Large intestine (tissue), 3 donors: Measurements from ENCODE around the gene TLR8. TPM values are rescaled to one million over a fixed set of nuclear protein-coding genes. Genes with fewer than 3 reads are reported as not detected.

Experiments
- DNase-seq, 2 donors: peaks; one replicate each; pipeline versions ENCODE4 v3.0.0 to v3.0.0-alpha.2; 2013
- H3K27ac ChIP-seq: one replicate; pipeline ENCODE4 v1.5.1; 2013; ENCODE audit warnings: low read length
- H3K27me3 ChIP-seq: 2 replicates; pipeline ENCODE4 v1.6.1; 2013; ENCODE audit warnings: low read length; ENCODE audit not compliant: control insufficient read depth, insufficient read depth
- H3K36me3 ChIP-seq: 2 replicates; pipeline ENCODE4 v1.6.1; 2013; ENCODE audit warnings: low read length; ENCODE audit not compliant: control insufficient read depth, insufficient read depth
- H3K4me1 ChIP-seq: one replicate; pipeline ENCODE4 v1.6.1; 2013; ENCODE audit warnings: low read length; ENCODE audit not compliant: control insufficient read depth, insufficient read depth
- H3K4me3 ChIP-seq: one replicate; pipeline ENCODE4 v1.5.1; 2013; ENCODE audit warnings: low read length
- H3K9me3 ChIP-seq: one replicate; pipeline ENCODE4 v1.6.1; 2013; ENCODE audit warnings: mild to moderate bottlenecking, low read depth, low read length, moderate library complexity; ENCODE audit not compliant: control insufficient read depth
- WGBS: methylation state at CpG from one replicate; pipeline ENCODE4 v1.1.5; 2013; ENCODE audit warnings: low lambda C conversion rate; ENCODE audit not compliant: insufficient coverage; 5-methylcytosine and 5-hydroxymethylcytosine counted together
- polyA plus RNA-seq: library from polyadenylated mRNA; unstranded; fragments of 120-200 nt; gene quantifications from one replicate; pipeline ENCODE4 v1.2.1, GENCODE V29; 2013

TLR8 gene
- polyA plus RNA-seq, 1 donor: 0.67 TPM

DNA sequence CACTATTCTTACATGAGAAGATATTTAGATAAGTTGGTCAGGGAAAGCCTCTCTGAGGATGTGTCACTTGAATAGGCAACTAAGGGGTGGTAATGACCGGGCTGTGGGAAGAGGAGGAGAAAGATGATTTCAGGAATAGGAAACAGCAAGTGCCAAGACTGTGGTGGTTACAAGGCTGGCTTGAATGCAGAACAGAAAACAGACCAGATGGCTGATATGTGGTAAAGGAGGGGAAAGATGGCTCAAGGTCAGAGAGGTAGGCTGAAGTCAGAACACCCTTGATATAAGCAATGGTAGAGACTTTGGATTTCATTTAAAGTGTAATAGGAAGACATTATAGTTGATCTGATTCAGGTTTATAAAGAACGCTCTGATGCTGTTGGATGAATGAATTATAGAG lies 24.5 kb upstream of the TLR8 start:
- no peak for DNase-seq
- Histone ChIP-seq H3K4me1 (no peaks in the 10 kb centered on the region), H3K9me3 (no peaks in the 10 kb centered on the region), H3K4me3 (no peak overlapping the region), H3K27me3 (no peaks in the 10 kb centered on the region), H3K27ac (no peak overlapping the region), H3K36me3 (no peaks in the 10 kb centered on the region)
- no CpG with 5 or more reads among the region's 2 CpGs for WGBS

GRCh38 chrX:12885508-12885907 lies 20.9 kb upstream of the TLR8 start:
- H3K27ac ChIP-seq: no peak overlapping the region
- no peak overlapping the region for H3K4me3 ChIP-seq
- no peaks in the 10 kb centered on the region for H3K36me3 ChIP-seq
- H3K4me1 ChIP-seq: no peaks in the 10 kb centered on the region
- no peak for DNase-seq
- no CpG with 5 or more reads among the region's 5 CpGs for WGBS
- no peaks in the 10 kb centered on the region for H3K9me3 ChIP-seq
- H3K27me3 ChIP-seq: no peaks in the 10 kb centered on the region

DNA sequence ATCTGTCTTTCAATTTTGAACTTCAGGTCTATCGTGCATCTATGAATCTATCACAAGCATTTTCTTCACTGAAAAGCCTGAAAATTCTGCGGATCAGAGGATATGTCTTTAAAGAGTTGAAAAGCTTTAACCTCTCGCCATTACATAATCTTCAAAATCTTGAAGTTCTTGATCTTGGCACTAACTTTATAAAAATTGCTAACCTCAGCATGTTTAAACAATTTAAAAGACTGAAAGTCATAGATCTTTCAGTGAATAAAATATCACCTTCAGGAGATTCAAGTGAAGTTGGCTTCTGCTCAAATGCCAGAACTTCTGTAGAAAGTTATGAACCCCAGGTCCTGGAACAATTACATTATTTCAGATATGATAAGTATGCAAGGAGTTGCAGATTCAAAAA lies 19.9 kb upstream of the TLR8 start:
- Histone ChIP-seq H3K36me3 (no peaks in the 10 kb centered on the region), H3K4me3 (no peak overlapping the region), H3K27me3 (no peaks in the 10 kb centered on the region), H3K4me1 (no peaks in the 10 kb centered on the region), H3K9me3 (no peaks in the 10 kb centered on the region), H3K27ac (no peak overlapping the region)
- DNase-seq: no peak
- WGBS: no CpG with 5 or more reads among the region's 3 CpGs

- H3K27ac ChIP-seq: no peak overlapping the region
- H3K27me3 ChIP-seq: no peaks in the 10 kb centered on the region
- no peaks in the 10 kb centered on the region for H3K36me3 ChIP-seq
- no peak for DNase-seq
- no CpG with 5 or more reads among the region's 2 CpGs for WGBS
- H3K9me3 ChIP-seq: no peaks in the 10 kb centered on the region
- H3K4me3 ChIP-seq: no peak overlapping the region
- H3K4me1 ChIP-seq: no peaks in the 10 kb centered on the region
These were observed 19.3 kb upstream of the TLR8 start for GRCh38 chrX:12887141-12887540.

GRCh38 chrX:12887767-12888166 lies 18.7 kb upstream of the TLR8 start:
- no peaks in the 10 kb centered on the region for H3K36me3 ChIP-seq
- H3K4me3 ChIP-seq: no peak overlapping the region
- H3K9me3 ChIP-seq: no peaks in the 10 kb centered on the region
- WGBS: no CpG with 5 or more reads among the region's 3 CpGs
- no peaks in the 10 kb centered on the region for H3K27me3 ChIP-seq
- no peak for DNase-seq
- H3K27ac ChIP-seq: no peak overlapping the region
- H3K4me1 ChIP-seq: no peaks in the 10 kb centered on the region

DNA sequence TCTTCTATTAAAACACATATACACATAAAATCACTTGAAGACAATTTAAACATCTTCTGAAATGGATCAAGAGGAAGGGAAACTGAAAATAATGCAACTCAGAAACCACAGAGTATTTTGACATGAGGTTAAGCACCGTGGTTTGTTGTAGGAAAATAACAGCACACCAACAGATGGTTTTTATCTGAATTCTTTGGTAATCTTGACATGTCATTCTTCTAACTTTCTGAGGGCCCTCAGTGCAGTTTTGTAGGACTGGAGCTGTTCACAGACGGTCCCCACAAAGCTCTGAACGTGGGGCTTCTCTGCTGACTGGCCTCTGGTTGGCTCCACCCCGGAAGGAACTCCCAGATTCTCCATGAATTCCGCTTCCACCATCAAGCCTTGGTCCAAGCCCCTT lies 16.0 kb upstream of the TLR8 start:
- H3K27me3 ChIP-seq: no peaks in the 10 kb centered on the region
- no peak for DNase-seq
- H3K4me3 ChIP-seq: no peak overlapping the region
- H3K36me3 ChIP-seq: no peaks in the 10 kb centered on the region
- H3K9me3 ChIP-seq: no peaks in the 10 kb centered on the region
- no peaks in the 10 kb centered on the region for H3K4me1 ChIP-seq
- no CpG with 5 or more reads among the region's 5 CpGs for WGBS
- no peak overlapping the region for H3K27ac ChIP-seq

DNA sequence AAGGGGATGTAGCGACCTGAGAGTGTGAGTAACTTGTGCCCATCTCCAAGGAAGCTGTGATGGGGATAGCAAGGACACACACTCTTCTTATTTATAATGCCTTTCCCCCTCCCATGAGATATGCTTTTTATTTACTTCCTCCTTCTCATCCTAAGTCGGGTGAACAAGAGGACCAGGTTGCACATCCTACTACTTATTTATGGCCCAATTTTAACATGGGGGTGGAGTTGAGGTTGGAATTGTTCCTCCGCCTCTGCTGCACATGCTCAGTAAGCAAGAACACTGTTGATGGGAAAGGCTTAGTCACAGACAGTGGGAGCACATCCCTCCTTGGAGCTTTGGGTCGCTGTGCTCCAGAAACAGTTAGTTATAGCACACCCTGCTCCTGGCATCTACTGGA lies 15.2 kb upstream of the TLR8 start:
- WGBS: no CpG with 5 or more reads among the region's 4 CpGs
- Histone ChIP-seq H3K4me1 (no peaks in the 10 kb centered on the region), H3K27me3 (no peaks in the 10 kb centered on the region), H3K27ac (no peak overlapping the region), H3K9me3 (no peaks in the 10 kb centered on the region), H3K36me3 (no peaks in the 10 kb centered on the region), H3K4me3 (no peak overlapping the region)
- DNase-seq: no peak

- Histone ChIP-seq H3K4me1 (no peaks in the 10 kb centered on the region), H3K27ac (no peak overlapping the region), H3K27me3 (no peaks in the 10 kb centered on the region), H3K36me3 (no peaks in the 10 kb centered on the region), H3K9me3 (no peaks in the 10 kb centered on the region), H3K4me3 (no peak overlapping the region)
- no peak for DNase-seq
- WGBS: no CpG with 5 or more reads among the region's 2 CpGs
These were observed 14.4 kb upstream of the TLR8 start for GRCh38 chrX:12891915-12892506.

GRCh38 chrX:12892716-12893115 lies 13.7 kb upstream of the TLR8 start:
- no peak overlapping the region for H3K27ac ChIP-seq
- H3K36me3 ChIP-seq: no peaks in the 10 kb centered on the region
- no peak overlapping the region for H3K4me3 ChIP-seq
- H3K9me3 ChIP-seq: no peaks in the 10 kb centered on the region
- H3K27me3 ChIP-seq: no peaks in the 10 kb centered on the region
- H3K4me1 ChIP-seq: no peaks in the 10 kb centered on the region
- DNase-seq: no peak
- WGBS: no CpG with 5 or more reads among the region's 2 CpGs

DNA sequence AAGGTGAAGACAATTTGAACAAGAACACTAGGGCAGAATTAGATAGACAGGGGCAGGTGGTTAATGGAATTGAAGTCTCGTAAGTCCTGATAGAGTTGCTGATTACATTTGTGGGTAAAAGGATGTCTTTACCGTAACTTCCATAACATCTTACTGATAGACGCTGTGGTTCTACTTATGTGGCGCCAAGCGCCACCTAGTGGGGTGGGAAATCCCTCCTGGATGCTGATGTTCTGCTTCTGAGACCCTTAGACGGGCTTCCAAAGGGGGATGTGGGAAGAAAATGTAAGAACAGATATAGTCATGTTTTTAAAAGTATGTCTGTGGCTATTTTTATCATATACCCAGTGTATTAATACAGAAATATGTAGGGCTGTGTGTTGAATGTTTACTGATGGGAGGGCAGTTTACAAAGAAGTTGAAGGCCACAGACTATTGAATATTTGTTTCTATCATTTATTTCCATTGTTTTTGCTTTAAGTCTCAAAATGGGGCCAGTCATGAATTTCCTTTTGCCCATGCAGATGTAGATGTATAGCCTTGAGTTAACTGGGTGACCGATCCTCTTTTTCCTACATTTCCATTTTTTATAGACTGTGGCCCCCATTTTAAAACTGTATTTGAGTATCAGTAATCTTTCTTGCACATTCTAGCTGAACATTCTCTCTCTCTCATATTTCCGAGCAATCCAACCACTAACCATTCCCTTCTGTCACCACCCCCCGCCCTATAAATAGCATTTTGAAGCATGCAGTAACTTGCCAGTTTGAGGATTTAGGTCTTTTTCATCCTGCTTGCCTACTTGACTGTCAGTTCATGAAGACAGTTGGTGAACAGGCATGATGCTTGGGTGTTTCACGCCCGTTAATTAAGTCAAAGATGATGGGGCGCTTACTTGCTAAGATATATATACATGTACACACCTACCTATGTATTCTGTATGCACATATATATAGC lies 12.1 kb upstream of the TLR8 start:
- Histone ChIP-seq H3K27me3 (no peaks in the 10 kb centered on the region), H3K36me3 (no peaks in the 10 kb centered on the region), H3K4me1 (no peaks in the 10 kb centered on the region), H3K9me3 (no peaks in the 10 kb centered on the region), H3K27ac (no peak overlapping the region), H3K4me3 (no peak overlapping the region)
- DNase-seq: peak; percentile 9 to 25
- WGBS: 80% methylated on average over 2 of the region's 12 CpGs
